ENCODE measurements around the gene ENPP6.
"Not testable (repeated sequence)": the region's sequence is repeated elsewhere in the genome, so short reads cannot be mapped to it uniquely, and the experiment has no call there.

Gene ENPP6

DNA sequence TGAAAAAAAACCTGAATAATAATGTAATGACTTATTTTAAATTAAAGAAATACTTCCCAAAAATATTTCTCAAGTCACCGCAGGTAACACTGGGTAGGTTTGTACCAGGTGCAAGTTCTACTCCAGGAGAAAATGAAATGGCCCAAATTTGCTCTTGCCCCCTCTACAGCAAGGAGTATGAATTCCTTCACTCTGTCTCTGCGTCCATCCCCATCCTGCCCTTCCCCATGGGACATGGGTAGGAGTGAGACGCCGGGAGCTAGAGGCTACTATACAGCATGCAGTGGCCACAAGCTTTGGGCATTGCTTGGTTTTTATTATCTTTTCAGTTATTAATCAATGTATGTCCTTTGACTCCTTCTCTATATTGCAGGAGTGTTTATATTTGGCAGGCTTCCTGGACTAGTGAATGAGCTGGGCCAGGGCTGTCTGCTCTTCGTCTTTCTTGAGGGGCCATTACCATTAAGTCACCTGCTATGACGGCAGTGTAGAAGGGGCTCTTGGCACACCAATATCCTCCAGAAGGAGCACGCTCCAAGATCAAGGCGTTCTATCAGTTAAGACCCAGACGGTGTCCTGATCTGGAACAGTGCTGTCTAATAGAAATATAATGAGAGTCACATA is 149.6 kb downstream of the ENPP6 start:
- in situ Hi-C loops (cut with MboI; ENCODE audit: low sequenced_read_pairs) = no loop called here

DNA sequence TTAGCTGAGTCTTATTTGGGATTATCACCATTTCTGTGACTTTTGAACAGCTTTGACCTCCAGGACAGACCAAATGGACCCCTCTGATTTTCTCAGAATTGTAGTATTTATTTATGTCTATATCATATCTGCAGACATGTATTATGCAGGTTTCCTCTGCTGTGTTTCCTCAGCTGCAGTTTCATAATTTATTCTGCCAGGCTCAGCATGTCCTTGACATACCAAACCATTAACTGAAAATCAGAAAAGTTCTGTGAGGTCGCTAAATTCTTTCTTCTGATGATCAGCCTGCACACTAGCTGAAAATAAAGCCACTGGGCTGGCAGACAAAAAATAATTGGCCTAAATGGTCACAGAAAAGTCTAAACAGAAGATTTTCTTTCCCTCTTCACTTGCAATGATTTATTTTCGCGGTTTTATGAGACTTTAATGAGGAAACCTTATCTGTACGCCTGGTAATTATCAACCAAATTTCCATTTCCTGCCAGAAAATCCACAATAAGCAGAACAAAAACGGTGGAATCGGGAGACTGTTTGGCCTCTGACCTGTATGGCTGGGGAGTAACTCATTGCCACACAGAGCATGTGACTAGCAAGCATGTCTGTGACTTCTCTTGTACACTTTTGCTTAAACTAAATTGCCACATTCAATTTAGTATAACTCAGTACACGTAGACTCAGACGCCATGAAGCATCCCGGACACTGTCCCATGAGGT is 150.9 kb downstream of the ENPP6 start:
- in situ Hi-C loops (cut with MboI; ENCODE audit: low sequenced_read_pairs) = no loop called here

DNA sequence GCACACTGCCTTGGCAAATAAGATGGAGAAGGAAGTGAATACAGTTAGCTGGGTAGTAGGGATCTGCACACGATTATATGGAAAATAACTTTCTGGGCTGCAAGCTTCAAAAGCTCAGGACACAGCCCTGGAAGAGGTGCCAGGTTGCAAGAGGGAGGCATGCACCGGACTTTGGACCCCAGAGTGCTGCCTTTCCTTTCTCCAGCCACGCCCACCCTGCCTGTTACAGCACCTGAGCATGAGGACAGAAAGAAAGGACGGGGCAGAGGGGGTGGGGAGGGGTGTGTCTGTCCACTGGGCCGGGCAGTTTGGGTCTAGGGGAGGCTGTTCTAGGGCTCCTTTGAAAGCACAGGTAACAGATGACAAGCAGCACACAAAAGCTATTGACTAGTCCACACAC is 152.8 kb downstream of the ENPP6 start:
- in situ Hi-C loops (cut with MboI; ENCODE audit: low sequenced_read_pairs) = no loop called here

DNA sequence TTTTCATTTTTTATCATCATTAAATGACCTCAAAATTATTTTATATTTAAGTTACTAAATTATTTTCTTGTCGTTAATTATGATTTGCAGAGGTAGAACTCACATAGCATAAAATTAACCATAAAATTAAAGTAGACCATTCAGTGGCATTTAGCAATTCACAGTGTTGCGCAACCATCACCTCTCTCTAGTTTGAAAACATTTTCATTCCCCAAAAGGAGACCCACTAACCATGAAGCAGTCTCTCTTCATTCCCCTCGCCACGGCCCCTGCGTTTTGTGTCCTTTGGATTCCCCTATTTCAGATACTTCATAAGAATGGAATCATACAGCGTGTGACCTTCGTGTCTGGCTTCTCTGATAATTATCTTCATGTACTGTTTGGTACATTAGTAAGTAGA is 154.9 kb downstream of the ENPP6 start:
- in situ Hi-C loops (cut with MboI; ENCODE audit: low sequenced_read_pairs) = no loop called here

DNA sequence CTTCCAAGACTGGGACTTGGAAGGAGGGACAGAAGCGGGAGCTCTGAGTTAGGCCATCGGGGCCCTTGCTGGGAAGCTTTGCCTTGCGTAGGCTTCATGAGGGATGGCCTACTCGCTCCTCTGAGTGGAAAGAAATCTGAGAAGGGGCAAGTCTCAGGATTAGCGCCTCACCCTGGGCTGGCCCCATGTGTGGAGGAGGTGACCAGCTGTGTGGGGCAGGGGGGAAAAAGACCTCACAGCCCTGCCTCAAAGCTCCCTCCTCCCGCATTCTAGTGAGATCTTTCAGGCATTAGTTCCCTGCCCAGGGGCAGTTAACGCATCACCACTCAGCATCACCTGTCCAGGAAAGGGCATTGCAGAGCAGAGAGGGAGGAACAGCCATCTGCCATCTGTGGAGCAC is 156.1 kb downstream of the ENPP6 start:
- in situ Hi-C loops (cut with MboI; ENCODE audit: low sequenced_read_pairs) = no loop called here

DNA sequence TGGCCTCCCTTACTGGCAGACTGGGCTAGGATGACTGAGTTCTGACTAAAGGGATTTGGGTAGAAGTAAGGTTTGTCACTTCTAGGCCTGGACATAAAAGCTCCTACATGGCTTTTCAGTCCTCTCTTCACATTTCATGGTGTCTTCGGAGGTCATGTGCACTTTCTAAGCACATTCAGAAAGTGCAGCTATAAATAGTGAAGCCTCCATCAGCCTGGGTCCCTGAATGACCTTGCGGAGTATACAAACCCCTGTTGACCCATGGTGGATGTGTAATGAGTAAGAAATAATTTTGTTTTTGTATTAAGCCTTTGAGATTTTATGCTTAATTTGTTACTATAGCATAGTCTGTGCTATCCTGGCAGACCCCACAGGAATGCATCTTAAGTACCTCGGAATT is 158.6 kb downstream of the ENPP6 start:
- in situ Hi-C loops (cut with MboI; ENCODE audit: low sequenced_read_pairs) = no loop called here

DNA sequence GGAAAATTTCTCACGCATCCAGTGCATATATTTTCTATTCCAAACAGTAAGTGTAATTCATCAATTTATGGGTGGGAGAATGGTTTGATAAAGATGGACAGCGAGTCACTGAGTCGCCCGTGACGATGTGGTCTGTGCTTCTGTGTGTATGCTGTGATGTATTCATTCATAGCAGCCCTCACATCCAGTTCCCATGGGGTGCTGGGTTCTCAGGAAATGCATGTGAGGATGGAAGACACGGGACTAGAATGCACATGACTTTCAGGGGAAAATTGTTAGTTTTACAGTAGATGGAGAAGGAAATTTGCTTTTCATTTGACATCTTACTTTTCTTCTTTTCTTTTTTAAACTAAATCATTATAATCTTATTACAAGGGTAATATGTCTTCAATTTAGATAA is 159.6 kb downstream of the ENPP6 start:
- in situ Hi-C loops (cut with MboI; ENCODE audit: low sequenced_read_pairs) = no loop called here

DNA sequence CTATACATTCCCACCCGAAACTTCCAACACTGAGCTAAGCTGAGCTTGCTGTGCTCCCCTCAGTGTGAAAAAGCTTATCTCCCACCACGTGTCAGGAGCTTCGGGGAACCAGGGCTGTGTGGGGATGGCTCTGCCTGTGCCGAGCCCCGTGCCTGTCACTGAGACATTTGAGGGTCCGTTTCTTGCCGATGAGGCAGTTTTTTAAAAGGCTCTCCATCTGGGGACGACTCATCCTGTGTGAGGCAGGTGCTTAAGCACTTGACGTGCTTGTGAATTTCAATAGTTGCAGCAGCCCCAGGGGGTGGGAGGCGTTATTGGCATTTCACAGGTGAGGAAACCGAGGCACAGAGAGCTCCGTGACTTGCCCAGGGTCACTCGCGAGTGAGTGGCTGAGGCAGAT is 160.8 kb downstream of the ENPP6 start:
- in situ Hi-C loops (cut with MboI; ENCODE audit: low sequenced_read_pairs) = no loop called here

DNA sequence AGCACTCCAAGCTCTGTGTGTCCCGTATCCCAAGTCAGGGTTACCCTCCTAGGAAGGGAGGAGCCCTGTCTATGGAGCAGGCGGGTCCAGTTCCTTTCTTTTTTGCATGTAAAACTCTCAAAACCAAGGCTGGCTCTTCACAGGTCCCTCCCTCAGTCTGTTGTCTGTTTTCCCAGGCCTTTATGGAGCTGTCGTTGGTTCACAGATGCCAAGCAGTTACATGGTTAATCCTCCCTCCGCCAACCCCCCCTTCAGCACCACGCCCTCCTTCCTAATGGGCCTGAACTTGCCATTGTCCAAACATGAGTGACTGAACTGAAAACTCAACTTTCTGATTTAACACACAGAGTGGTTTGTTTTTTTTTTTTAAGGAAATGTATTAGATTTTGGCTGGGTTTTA is 164.2 kb downstream of the ENPP6 start:
- in situ Hi-C loops (cut with MboI; ENCODE audit: low sequenced_read_pairs) = no loop called here

DNA sequence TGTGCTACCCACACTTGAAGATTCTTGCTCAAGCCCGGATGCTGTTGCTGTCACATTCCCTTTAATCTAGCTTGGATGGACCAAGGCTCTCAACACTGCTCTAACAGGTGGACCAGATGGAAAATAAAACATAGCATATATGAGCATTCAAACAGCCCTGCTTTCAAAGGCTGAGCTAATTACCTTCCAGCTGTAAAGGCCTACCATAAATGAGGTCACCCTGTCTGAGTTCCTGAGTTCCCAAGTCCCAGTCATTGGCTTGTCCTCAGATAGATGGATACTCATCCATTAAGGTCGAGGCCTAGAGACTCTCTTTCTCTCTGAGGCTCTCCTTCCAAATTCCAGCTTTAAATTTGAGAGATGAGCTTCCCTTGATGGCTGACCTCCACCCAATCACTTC is 165.1 kb downstream of the ENPP6 start:
- in situ Hi-C loops (cut with MboI; ENCODE audit: low sequenced_read_pairs) = no loop called here

DNA sequence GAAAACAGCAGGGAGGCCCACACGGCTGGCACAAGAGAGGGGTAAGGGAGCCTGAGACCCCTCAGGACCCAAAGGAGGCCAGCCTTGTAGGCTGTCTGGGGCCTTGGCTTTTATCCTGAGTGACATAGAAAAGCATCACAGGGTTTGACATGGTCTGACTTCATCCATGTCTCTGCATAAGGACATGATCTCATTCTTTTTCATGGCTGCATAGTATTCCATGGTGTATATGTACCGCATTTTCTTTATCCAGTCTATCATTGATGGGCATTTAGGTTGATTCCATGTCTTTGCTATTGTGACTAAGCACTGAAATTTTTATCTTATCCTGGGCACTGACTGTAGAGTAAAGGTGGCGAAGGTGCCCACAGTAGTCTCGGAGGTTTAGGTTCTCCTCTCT is 166.4 kb downstream of the ENPP6 start:
- in situ Hi-C loops (cut with MboI; ENCODE audit: low sequenced_read_pairs) = not testable (repeated sequence)

DNA sequence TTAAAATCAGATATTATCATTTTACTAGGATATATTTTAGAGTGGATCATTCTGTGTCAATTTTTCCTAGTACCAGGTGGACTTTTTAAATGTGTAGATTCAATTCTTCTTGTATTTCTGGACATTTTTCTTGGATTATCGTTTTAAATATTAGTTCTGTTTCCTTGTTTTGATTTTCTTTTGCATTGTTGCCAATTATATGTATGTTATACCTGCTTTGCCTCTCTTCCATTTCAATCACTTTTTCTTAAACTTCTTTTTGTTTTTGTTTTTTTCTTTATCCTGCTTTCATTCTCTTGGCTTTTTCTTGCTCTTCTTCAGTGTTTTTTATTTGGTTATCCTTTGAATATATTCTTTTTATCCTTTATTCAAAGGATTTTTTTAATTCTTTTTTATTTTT is 171.5 kb downstream of the ENPP6 start:
- in situ Hi-C loops (cut with MboI; ENCODE audit: low sequenced_read_pairs) = no loop called here

DNA sequence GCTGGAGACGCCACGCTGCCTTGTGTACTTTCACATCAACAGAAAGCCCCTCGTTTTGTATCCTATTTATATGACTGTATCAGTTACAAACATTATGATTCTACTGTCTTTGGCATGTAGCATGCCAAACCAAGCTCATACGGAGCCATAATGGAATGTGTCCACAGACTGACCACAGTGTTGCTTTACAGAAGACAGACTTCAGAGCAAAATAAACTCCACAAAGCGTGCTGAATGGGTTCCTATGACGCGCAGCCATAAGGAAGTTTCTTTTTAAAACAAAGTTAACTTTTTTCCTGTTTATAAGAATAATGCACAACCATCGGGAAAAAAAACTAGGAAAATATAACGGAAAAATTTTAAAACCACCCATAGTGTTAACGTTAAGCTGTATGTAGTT is 176.5 kb downstream of the ENPP6 start:
- in situ Hi-C loops (cut with MboI; ENCODE audit: low sequenced_read_pairs) = no loop called here

DNA sequence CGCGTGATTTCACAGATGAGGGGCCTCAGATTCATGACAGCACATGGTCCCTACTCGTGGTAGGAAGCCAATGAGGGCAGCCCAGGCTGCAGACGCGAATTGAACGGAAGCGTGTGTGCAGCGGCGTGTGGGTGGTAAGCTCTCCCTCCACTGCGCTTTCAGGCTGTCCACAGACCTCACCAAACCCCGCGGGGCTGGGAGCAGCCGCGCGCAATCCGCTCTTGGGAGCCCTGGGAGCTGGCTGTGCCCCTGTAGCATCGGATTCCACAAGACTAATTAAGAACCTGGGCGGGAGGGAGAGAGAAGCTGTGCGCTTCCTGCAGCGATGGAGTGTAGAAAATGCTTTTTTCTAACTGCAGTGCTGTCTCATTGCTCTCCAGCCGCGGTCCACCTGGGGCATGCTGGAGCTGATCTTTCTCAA is 177.7 kb downstream of the ENPP6 start:
- in situ Hi-C loops (cut with MboI; ENCODE audit: low sequenced_read_pairs) = no loop called here
